Measurements from ENCODE around the gene CENPW.

The CENPW gene

GRCh38 chr6:126374372-126374771 lies 34.5 kb downstream of the CENPW start:
- DNase-seq: no peak

GRCh38 chr6:126376682-126377081 lies 36.8 kb downstream of the CENPW start:
- no peak for DNase-seq

- no peak for DNase-seq
Measured at GRCh38 chr6:126377594-126378153, 37.8 kb downstream of the CENPW start.

GRCh38 chr6:126380072-126380583 lies 40.2 kb downstream of the CENPW start:
- no peak for DNase-seq

- no peak for DNase-seq
Measured at GRCh38 chr6:126381498-126381897, 41.6 kb downstream of the CENPW start.

GRCh38 chr6:126383203-126383602 lies 43.3 kb downstream of the CENPW start:
- no peak for DNase-seq

GRCh38 chr6:126385536-126385935 lies 45.6 kb downstream of the CENPW start:
- no peak for DNase-seq

GRCh38 chr6:126388104-126388598 lies 48.2 kb downstream of the CENPW start:
- DNase-seq: no peak

- DNase-seq: no peak
Measured at GRCh38 chr6:126396131-126396530, 56.2 kb downstream of the CENPW start.

All from NCI-H526 (cell line).